GM19397 (cell line): ENCODE results near the gene SEMA5B.

Source experiments
- ATAC-seq: cut with Tn5 transposase; IDR thresholded peaks from one replicate; pipeline ENCODE4 v1.9.1; 2021; ENCODE audit warnings: mild to moderate bottlenecking, moderate library complexity; ENCODE audit not compliant: unreplicated experiment

Gene SEMA5B

GRCh38 chr3:122928396-122929187 lies 99.0 kb downstream of the SEMA5B start:
- ATAC-seq = no peak

- ATAC-seq = no peak
Measured at GRCh38 chr3:122927726-122928125, 99.8 kb downstream of the SEMA5B start.

- no peak for ATAC-seq
Measured at GRCh38 chr3:122926811-122927210, 100.8 kb downstream of the SEMA5B start.

GRCh38 chr3:122926322-122926721 lies 101.2 kb downstream of the SEMA5B start:
- no peak for ATAC-seq

- ATAC-seq = no peak
Measured at GRCh38 chr3:122925756-122926155, 101.8 kb downstream of the SEMA5B start.

GRCh38 chr3:122924056-122924455 lies 103.5 kb downstream of the SEMA5B start:
- ATAC-seq = no peak

GRCh38 chr3:122923611-122924010 lies 104.0 kb downstream of the SEMA5B start:
- ATAC-seq = no peak

GRCh38 chr3:122921791-122922651 lies 105.5 kb downstream of the SEMA5B start:
- peak; percentile 59 for ATAC-seq

- ATAC-seq = no peak
Measured at GRCh38 chr3:122920986-122921385, 106.6 kb downstream of the SEMA5B start.

- ATAC-seq = no peak
Measured at GRCh38 chr3:122919291-122919610, 108.3 kb downstream of the SEMA5B start.

- ATAC-seq = no peak
Measured at GRCh38 chr3:122918576-122919290, 108.8 kb downstream of the SEMA5B start.

GRCh38 chr3:122917412-122917811 lies 110.2 kb downstream of the SEMA5B start:
- no peak for ATAC-seq

GRCh38 chr3:122916580-122916979 lies 111.0 kb downstream of the SEMA5B start:
- ATAC-seq = no peak

- no peak for ATAC-seq
Measured at GRCh38 chr3:122916084-122916483, 111.5 kb downstream of the SEMA5B start.

- ATAC-seq = no peak
Measured at GRCh38 chr3:122915300-122916055, 112.1 kb downstream of the SEMA5B start.

GRCh38 chr3:122913539-122914100 lies 113.9 kb downstream of the SEMA5B start:
- ATAC-seq = no peak

- ATAC-seq = no peak
Measured at GRCh38 chr3:122912772-122913538, 114.6 kb downstream of the SEMA5B start.

- ATAC-seq = no peak
Measured at GRCh38 chr3:122911901-122912300, 115.7 kb downstream of the SEMA5B start.

- no peak for ATAC-seq
Measured at GRCh38 chr3:122908251-122908650, 119.3 kb downstream of the SEMA5B start.

- no peak for ATAC-seq
Measured at GRCh38 chr3:122907471-122907870, 120.1 kb downstream of the SEMA5B start.
